ENCODE results near the gene NASP.

NASP gene

DNA sequence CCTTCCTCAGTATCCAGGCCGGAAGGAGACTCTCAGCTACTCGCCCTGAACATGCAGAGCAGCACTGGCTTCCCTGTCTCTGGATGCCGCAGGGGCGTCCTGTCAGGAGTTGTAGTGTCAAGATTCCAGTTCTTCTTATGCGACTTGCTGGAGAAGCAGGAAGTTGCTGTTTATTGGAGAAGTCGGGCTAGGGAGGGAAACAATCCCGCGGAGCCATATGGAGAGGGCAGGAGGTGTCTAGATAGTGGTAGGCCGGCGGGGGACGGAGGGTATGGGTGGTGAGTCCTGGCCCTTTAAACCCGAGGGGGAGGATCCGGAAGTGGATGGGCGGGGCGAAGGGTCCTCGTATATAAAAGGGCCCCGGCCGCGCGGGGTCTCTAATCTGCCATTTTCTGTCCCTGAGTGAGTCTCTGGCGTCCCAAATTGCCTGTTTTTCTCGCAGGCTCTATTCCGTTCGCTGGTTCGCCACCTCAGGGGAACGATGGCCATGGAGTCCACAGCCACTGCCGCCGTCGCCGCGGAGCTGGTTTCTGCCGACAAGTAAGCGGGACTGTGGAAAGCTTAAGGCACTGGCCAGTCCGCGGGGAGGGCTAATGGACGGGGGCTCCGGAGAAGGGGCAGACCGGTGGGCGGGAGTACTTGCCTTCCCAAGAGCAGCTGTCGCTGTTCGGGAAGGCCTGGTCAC lies at the start of gene NASP:
Gene NASP, plus strand, starts transcription at position 376 of the 685 bp plus-strand sequence. Its CDS starts 106 bp downstream, at position 482.
- no peak for DNase-seq (ENCODE audit: low read depth)

GRCh38 chr1:45535988-45536766 lies 47.7 kb upstream of the NASP start:
- DNase-seq (ENCODE audit: low read depth): no peak

DNA sequence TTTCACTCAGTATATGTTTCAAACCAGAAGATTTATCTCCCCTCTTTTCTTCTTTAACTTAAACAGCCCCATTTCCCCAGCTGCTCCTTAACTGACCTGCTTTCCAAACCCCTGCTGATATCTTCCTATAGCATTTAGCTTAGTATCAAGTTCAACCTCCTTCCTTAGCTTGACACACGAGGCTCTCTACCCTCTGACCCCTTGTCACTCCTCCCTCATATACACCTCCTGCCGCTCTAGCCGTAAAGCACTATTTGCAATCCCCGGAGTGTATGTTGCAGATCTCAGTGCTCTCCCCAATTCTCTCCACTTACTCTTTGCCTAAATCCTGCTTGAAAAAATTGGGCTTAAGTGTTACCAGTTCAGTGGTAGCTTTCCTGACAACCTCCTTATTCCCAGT lies 47.0 kb upstream of the NASP start:
- no peak for DNase-seq (ENCODE audit: low read depth)

- no peak for DNase-seq (ENCODE audit: low read depth)
Measured at GRCh38 chr1:45541193-45541592, 42.6 kb upstream of the NASP start.

- no peak for DNase-seq (ENCODE audit: low read depth)
Measured at GRCh38 chr1:45542591-45542990, 41.2 kb upstream of the NASP start.

GRCh38 chr1:45543581-45544417 lies 40.0 kb upstream of the NASP start:
- DNase-seq (ENCODE audit: low read depth): no peak

DNA sequence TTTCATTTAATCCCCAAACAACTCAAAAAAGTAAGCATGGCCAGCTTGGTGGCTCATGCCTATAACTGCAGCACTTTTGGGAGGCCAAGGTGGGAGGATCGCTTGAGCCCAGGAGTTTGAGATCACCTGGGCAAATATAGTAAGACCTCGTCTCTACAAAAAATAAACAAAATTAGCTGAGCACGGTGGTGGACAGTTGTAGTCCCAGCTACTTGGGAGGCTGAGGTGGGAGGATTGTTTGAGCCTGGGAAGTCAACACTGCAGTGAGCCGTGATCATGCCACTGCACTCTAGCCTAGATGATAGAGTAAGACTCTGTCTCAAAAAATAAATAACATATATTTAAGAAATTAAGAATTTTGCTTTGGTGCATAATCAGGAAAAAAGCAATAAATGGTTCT lies 39.3 kb upstream of the NASP start:
- no peak for DNase-seq (ENCODE audit: low read depth)

DNA sequence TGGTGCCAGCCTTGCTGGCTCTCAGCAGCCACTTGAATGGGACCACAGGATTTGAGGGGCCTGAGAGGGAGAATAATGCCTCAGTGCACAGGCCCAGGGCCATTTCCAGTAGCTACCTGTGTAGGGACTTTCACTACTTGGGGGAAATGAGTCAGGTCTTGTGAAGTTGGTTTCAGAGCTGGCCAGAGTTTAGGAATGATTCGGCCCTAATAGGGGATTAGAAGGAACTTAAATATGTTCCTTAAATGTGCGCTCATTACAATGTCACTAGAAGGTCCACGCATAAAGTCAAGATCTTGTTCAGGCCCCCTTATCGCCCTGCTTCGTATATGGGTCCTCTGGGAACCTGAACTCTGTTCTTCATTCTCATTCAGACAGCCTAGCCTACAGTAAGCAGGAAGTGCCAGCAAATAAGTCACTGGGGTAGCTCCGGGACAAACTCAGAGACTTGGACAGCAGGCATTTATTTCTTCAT lies 38.8 kb upstream of the NASP start:
- DNase-seq (ENCODE audit: low read depth): no peak

- DNase-seq (ENCODE audit: low read depth): no peak
Measured at GRCh38 chr1:45545553-45546310, 38.1 kb upstream of the NASP start.

GRCh38 chr1:45550401-45551351 lies 33.2 kb upstream of the NASP start, which contains the start of gene AKR1A1:
TSS of gene AKR1A1 (plus strand) at chr1:45550826. CDS start at chr1:45561795, 10,969 bp downstream.
- peak; percentile 81 for DNase-seq (ENCODE audit: low read depth)

DNA sequence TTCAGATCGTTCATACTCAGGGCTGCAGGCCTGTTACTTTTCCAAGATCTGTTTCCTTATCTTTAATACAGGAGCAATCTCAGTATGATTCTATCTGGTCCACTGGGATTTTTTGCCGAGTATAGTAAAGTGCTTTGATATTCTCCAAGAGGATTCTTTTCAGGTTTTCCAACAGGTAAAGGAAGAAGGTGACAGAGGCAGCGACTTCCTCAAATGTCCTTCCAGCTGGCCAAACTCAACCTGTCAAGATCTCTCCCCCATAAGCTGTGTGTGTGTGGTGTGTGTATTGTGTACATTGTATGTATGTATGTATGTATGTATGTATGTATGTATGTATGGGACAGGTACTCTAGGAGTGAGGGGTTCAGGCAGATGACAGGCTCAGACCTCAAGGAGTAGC lies 32.2 kb upstream of the NASP start:
- DNase-seq (ENCODE audit: low read depth): no peak

DNA sequence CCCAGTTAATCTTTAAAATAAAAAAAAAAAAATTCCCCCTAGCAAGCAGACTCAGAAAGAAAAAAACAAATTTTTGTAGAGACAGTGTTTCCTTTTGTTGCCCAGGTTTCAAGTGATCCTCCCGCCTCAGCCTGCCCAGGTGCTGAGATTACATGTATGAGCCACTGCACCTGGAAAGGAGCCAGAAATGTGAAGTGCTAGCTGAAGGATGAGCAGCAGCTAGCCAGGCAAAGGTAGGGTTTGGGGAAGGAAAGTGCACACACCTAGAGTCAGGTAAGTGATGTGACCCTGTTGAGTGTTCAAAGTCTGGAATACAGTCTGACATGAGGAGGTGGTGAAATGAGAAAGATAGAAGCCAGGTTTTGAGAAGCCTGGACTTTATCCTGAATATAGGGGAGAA lies 31.5 kb upstream of the NASP start:
- DNase-seq (ENCODE audit: low read depth): no peak

GRCh38 chr1:45554198-45554597 lies 29.6 kb upstream of the NASP start:
- DNase-seq (ENCODE audit: low read depth): no peak

DNA sequence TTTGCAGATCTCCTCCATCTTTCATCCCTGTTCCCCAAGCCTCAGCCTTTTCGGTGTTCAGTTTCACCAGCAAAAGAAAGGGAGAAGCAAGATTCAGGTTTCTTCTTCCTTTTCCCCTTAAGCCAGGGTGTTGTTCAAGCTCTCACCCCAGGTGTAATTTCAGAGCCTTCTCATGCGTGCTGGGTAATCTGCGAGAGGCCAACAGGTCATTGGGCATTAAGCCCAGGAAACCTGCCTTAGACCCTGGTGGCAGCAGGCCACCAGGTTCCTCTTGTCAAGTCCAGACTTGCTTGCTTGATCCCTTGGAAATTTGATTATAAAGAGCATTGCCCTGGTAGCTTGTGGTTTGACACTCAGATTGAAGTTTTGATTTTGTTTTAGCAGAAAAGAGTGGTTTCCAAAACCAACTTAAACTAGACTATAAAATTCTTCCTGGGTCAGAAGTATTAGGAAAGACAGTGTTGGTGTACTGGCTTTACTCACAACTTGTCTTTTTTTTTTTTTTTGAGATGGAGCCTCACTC lies 26.4 kb upstream of the NASP start:
- no peak for DNase-seq (ENCODE audit: low read depth)

- no peak for DNase-seq (ENCODE audit: low read depth)
Measured at GRCh38 chr1:45563843-45564242, 20.0 kb upstream of the NASP start.

GRCh38 chr1:45566722-45567121 lies 17.1 kb upstream of the NASP start:
- no peak for DNase-seq (ENCODE audit: low read depth)

DNA sequence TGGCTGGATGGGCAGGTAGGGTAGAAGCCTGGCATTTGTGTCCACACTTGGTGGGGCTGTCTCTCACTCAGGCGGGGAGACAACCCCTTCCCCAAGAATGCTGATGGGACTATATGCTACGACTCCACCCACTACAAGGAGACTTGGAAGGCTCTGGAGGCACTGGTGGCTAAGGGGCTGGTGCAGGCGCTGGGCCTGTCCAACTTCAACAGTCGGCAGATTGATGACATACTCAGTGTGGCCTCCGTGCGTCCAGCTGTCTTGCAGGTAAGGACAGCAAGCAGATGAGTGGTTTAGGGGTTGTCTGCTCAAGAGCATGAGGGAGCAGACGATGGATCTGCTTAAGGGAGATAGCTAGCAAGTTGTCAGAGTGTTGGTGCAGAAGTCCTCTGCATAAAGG lies 15.9 kb upstream of the NASP start:
- no peak for DNase-seq (ENCODE audit: low read depth)

GRCh38 chr1:45568421-45568820 lies 15.4 kb upstream of the NASP start:
- DNase-seq (ENCODE audit: low read depth): no peak

GRCh38 chr1:45569571-45569961 lies 14.3 kb upstream of the NASP start:
- no peak for DNase-seq (ENCODE audit: low read depth)

DNA sequence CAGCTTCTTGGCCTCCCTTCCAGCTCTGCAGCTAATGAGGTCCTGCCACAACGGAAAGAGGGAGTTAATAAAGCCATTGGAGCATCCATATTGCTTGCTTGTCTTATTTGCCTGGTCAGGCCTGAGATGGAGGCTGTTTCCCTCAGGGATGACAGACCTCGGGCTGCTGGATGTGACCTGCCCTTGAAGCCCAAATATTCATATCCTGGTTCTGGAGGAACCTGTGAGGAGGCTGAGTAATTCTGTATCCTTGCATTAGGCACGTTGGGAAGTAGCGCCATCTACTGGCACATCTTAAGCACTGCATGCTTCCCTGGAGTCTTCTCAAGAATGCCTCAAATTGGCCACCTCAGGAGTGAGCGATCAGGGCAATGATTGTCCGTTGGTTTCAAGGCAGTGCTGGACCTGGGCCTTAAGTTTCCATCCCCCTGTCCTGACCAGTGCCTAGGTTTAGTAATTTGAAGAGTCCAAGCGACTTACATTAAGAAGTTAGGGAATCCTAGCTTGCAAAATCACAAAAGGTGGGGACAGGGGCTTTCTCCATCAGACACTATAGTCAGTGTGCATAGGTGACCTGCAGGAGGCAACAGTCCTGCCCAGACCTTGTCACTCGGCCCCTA lies 13.8 kb upstream of the NASP start:
- peak; percentile 46 for DNase-seq (ENCODE audit: low read depth)
